ENCODE measurements around the gene ANTKMT. TPM values are rescaled to one million over a fixed set of nuclear protein-coding genes. Genes with fewer than 3 reads are reported as not detected.

ANTKMT gene
- total RNA-seq, 2 experiments from 2014 or later = 12.3 to 14.2 TPM

DNA sequence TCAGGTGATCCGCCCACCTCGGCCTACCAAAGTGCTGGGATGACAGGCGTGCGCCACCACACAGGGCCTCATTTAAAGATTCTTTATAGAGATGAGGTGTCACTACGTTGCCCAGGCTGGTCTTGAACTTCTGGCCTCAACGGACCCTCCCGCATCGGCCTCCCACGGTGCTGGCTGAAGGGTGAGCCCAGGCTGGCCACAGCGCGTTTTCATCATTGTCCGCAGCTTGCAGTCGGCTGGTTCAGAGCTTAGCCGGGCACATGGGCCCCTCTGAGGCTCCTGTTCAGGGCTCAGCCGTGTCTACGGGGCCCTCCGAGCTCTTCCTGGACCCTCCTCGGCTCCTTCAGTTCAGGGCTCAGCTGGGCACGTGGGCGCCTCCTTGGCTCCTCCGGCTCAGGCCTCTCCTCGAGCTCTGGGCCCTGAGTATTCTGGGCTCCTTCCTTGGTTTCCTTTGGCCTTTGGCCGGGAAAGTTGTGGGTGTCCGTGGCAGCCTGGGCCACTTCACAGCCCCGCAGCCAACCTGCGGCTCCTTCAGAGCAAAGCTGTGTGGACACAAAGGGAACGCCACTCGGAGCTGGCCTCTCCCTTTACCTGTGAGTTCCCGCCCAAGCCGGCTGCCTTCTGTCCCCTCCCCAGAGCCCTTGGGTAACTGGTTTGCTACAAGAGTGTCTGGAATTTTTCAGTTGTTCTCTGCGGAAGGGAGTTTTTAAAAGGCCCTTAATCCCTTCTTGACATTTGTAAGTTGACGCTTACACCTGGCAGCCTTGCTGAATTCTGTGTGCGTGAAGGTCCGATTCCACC is 38.4 kb downstream of the ANTKMT start:
- no peak for ATAC-seq
- CTCF ChIA-PET = no interaction called here
- DNase-seq = no peak
- Mint-ChIP-seq H3K4me1 (ENCODE audit: low read depth) (peaks cover 7% of the 10 kb centered on the region), H3K9me3 (ENCODE audit: insufficient read depth) (no peaks in the 10 kb centered on the region), H3K36me3 (ENCODE audit: low read depth) (no peaks in the 10 kb centered on the region), H3K27me3 (ENCODE audit: low read depth) (peaks cover 4% of the 10 kb centered on the region), H3K27ac (no peak overlapping the region), H3K4me3 (no peak overlapping the region)
- POLR2A ChIA-PET = no interaction called here

DNA sequence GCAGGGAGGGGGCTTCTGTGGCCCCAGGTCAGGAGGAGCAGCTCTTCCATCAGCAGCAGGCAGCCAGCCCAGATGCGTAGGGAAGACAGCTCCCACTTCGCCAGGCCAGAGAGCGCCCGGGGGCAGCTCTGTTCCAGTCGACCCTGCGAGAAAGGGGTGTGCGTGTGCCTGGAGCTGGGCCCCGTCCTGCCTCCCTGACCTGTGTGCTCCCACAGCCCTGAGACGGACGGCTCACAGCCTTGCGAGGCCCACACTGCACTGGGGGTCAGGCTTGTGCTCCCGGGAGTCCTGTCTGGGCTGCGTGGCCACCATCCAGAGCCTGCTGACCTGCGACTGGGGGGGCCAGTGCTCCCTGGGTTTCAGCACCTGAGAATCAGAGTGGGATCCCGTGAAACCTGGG is 39.1 kb downstream of the ANTKMT start:
- H3K9me3 Mint-ChIP-seq (ENCODE audit: insufficient read depth) = no peaks in the 10 kb centered on the region
- peaks cover 4% of the 10 kb centered on the region for H3K27me3 Mint-ChIP-seq (ENCODE audit: low read depth)
- no peak overlapping the region for H3K4me3 Mint-ChIP-seq
- H3K4me1 Mint-ChIP-seq (ENCODE audit: low read depth) = peaks cover 5% of the 10 kb centered on the region
- ChIA-PET POLR2A (no interaction called here), CTCF (no interaction called here)
- H3K27ac Mint-ChIP-seq = no peak overlapping the region
- DNase-seq (no peak), ATAC-seq (no peak)
- H3K36me3 Mint-ChIP-seq (ENCODE audit: low read depth) = no peaks in the 10 kb centered on the region

DNA sequence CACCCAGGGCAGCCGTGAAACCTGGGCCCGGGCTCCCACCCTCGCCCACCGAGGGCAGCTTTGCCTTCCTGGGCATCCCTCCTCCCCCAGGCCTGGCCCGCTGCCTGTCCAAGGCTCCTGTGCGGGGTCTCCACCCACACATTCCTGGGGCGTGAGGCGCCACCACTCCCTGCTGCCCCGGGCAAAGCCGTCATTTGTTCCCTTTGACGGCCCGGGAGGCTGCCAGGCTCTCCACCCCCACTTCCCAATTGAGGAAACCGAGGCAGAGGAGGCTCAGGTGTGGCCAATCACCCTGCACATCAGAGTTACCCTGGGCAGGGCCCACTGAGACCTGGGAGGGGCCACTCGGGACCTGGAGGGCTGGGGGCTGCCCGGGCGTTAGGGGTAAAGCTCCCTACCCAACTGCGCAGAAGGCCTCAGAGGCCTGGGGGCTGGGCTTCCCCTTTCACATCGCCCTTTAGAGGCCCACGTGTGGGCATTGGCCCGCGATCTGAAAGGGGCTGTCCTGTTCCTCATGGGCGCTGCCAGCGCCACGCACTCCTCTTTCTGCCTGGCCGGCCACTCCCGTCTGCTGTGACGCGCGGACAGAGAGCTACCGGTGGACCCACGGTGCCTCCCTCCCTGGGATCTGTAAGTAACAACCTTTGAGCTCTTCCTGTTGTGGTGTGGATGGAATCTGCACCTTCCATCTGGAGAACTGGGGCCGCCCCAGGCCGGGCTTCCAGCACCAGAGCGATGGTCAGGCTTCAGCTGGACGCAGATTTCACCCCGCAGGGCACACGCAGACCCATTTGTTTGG is 39.8 kb downstream of the ANTKMT start, which contains the start of gene MSLN:
MSLN (plus strand) TSS at position 190 of the 799 bp plus-strand sequence. CDS start 1,947 bp downstream, outside the sequence.
- Mint-ChIP-seq H3K27me3 (ENCODE audit: low read depth) (peaks cover 4% of the 10 kb centered on the region), H3K4me3 (no peak within 1 kb of the TSS), H3K4me1 (ENCODE audit: low read depth) (peaks cover 5% of the 10 kb centered on the region), H3K9me3 (ENCODE audit: insufficient read depth) (no peaks in the 10 kb centered on the region), H3K36me3 (ENCODE audit: low read depth) (no peaks in the 10 kb centered on the region), H3K27ac (no peak within 1 kb of the TSS)
- POLR2A ChIA-PET = no interaction called here
- DNase-seq (no peak), ATAC-seq (no peak)
- CTCF ChIA-PET = no interaction called here

DNA sequence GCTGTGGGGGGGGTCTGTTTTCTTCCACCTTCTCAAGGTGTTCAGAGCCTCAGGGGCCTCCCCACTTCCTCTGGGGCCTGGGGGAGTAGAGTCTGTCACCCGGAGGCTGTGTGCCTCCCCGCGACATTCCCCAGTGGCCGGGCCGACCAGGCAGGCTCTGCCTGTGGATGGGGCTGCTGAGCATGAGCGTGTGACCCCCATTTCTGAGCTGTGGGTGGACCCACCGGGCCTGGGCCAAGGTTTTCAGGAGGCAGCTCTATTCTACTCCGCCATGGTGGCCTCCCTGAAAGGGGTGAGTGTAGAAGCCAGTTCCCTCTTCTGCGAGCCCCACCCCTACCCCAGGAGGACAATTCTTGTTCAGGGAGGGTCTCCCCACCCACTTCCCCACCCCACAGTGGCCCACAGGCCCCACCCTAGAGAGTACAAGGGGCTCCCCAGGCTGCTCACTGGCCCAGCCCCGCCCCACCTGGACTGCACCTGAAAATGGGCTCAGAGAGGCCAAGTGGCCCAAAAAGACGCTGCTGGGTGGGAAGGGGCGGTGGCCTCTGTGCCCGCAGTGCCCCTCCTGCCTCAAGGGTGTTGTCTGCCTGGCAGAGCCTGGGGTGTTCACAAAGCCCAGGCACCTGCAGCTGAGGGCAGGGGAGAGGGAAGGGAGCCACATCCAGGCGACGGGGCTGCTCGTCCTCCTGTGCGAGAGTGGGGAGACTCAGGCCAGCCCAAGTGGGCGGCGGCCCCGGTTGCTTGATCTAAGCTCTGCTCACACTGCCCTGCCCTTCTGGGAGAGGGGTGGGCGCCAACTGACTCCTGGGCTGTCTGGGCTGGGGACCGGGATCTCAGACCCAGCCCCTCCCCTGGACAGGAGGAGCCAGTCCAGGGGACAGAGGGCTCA is 40.9 kb downstream of the ANTKMT start:
- Mint-ChIP-seq H3K4me3 (no peak overlapping the region), H3K27ac (no peak overlapping the region), H3K36me3 (ENCODE audit: low read depth) (no peaks in the 10 kb centered on the region), H3K27me3 (ENCODE audit: low read depth) (peaks cover 4% of the 10 kb centered on the region), H3K4me1 (ENCODE audit: low read depth) (peaks cover 5% of the 10 kb centered on the region), H3K9me3 (ENCODE audit: insufficient read depth) (no peaks in the 10 kb centered on the region)
- no peak for ATAC-seq
- no peak for DNase-seq
- ChIA-PET CTCF (no interaction called here), POLR2A (no interaction called here)

DNA sequence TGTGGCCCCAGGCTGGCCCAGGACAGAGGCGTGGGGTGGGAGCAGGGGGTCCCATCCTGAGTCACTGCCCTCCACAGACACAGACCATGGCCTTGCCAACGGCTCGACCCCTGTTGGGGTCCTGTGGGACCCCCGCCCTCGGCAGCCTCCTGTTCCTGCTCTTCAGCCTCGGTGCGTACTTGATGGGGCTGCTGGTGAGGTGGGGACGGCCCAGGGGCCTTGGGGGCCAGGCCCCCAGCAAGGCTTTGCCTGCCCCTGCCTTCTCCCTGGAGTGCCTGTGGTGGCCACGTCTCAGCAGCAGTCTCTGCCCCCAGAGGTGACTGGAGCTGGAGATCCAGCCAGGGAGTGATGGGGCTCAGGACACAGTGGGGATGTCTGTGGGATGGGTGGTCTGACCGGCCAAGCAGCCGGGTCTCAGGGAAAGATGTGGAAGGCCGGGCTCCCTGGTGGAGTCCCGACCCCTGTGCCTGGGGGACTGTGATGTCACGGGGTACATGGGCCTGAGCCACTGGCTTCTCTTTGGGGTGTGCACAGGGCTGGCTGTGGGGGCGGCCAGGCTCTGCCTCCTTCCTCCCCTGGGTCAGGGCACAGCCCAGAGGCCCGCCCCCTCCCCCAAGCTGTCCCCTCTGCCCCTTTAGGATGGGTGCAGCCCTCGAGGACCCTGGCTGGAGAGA is 41.8 kb downstream of the ANTKMT start:
- Mint-ChIP-seq H3K27ac (no peak overlapping the region), H3K4me1 (ENCODE audit: low read depth) (peaks cover 2% of the 10 kb centered on the region), H3K36me3 (ENCODE audit: low read depth) (no peaks in the 10 kb centered on the region), H3K27me3 (ENCODE audit: low read depth) (peaks cover 1% of the 10 kb centered on the region), H3K9me3 (ENCODE audit: insufficient read depth) (no peaks in the 10 kb centered on the region), H3K4me3 (no peak overlapping the region)
- DNase-seq (no peak), ATAC-seq (no peak)
- ChIA-PET CTCF (no interaction called here), POLR2A (no interaction called here)

DNA sequence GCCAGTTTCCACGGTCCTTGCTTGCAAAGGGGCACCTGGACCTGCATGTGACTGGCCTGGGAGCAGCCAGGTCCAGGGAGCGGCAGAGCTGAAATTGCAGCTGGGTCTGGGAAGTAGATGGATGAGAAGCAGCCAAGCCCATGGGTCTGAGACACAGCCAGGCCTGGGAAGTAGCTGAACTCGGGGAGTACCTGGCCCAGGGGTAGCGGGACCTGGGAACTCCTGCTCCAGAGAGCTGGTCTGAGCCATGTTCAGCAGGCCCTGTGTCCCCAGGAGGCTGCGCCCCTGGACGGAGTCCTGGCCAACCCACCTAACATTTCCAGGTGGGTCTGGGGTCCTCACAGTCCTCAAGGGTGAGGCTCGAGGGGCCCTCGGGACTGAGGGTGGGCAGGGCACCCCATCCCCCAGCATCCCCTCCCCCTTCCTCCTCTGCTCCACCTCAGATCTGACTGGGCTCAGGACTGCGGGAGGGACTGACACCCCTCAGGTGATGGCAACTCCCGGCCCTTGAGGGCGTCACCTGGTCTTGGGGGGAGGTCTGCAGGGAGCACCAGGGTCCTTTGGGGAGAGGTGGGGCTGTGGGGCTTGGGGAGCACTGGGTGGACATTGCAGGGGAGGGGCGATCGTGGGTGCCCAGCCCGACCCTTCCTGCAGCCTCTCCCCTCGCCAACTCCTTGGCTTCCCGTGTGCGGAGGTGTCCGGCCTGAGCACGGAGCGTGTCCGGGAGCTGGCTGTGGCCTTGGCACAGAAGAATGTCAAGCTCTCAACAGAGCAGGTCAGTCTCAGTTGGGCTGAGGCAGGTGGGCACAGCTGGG is 42.6 kb downstream of the ANTKMT start:
- ATAC-seq (peak; percentile 17), DNase-seq (no peak)
- H3K4me1 Mint-ChIP-seq (ENCODE audit: low read depth) = no peaks in the 10 kb centered on the region
- ChIA-PET POLR2A (no interaction called here), CTCF (no interaction called here)
- no peaks in the 10 kb centered on the region for H3K9me3 Mint-ChIP-seq (ENCODE audit: insufficient read depth)
- no peaks in the 10 kb centered on the region for H3K27me3 Mint-ChIP-seq (ENCODE audit: low read depth)
- no peak overlapping the region for H3K4me3 Mint-ChIP-seq
- no peak overlapping the region for H3K27ac Mint-ChIP-seq
- H3K36me3 Mint-ChIP-seq (ENCODE audit: low read depth) = no peaks in the 10 kb centered on the region

DNA sequence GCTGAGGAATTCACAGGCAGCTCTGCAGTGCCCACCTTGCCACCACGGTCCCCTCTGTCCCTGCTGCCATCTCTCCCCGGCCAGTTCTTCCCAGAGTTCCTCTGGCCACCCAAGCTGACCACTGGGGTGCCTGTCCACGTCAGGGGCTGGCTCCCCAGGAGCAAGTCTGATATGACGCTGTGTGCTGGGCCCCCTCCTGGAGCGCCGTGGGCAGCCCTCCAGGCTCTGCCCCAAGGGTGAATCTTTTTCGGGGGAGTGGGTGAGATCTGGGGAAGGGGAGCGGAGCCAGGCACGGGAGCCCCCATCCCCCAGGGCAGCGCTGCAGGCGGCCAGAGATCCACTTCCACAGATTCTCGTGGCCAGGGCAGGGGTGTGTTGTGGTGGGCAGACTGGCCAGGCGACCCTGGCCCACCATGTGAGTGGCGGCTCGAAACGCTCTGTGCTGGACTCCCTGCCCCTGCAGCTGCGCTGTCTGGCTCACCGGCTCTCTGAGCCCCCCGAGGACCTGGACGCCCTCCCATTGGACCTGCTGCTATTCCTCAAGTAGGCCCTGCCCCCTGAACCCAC is 43.3 kb downstream of the ANTKMT start:
- Mint-ChIP-seq H3K4me1 (ENCODE audit: low read depth) (no peaks in the 10 kb centered on the region), H3K4me3 (no peak overlapping the region), H3K27ac (no peak overlapping the region), H3K36me3 (ENCODE audit: low read depth) (no peaks in the 10 kb centered on the region), H3K27me3 (ENCODE audit: low read depth) (no peaks in the 10 kb centered on the region), H3K9me3 (ENCODE audit: insufficient read depth) (no peaks in the 10 kb centered on the region)
- ChIA-PET CTCF (no interaction called here), POLR2A (no interaction called here)
- DNase-seq (no peak), ATAC-seq (no peak)

DNA sequence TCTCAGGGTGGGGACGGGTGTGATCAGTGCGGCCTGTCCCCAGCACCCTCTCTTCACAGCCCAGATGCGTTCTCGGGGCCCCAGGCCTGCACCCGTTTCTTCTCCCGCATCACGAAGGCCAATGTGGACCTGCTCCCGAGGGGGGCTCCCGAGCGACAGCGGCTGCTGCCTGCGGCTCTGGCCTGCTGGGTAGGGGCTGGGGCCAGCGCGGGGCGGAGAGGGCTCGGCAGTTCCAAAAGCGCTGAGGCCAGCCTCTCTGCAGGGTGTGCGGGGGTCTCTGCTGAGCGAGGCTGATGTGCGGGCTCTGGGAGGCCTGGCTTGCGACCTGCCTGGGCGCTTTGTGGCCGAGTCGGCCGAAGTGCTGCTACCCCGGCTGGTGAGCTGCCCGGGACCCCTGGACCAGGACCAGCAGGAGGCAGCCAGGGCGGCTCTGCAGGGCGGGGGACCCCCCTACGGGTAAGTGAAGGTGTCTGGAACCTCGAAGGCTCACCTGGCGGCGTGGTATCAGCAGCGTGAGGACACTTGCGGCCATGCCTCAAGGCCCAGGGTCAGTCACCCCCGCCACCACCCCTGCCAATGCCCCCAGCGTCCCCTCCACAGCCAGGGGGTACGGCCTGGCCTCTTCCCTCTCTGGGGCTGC is 44.0 kb downstream of the ANTKMT start:
- Mint-ChIP-seq H3K27ac (no peak overlapping the region), H3K9me3 (ENCODE audit: insufficient read depth) (no peaks in the 10 kb centered on the region), H3K4me3 (no peak overlapping the region), H3K4me1 (ENCODE audit: low read depth) (no peaks in the 10 kb centered on the region), H3K36me3 (ENCODE audit: low read depth) (no peaks in the 10 kb centered on the region), H3K27me3 (ENCODE audit: low read depth) (no peaks in the 10 kb centered on the region)
- ChIA-PET CTCF (no interaction called here), POLR2A (no interaction called here)
- ATAC-seq (no peak), DNase-seq (no peak)

DNA sequence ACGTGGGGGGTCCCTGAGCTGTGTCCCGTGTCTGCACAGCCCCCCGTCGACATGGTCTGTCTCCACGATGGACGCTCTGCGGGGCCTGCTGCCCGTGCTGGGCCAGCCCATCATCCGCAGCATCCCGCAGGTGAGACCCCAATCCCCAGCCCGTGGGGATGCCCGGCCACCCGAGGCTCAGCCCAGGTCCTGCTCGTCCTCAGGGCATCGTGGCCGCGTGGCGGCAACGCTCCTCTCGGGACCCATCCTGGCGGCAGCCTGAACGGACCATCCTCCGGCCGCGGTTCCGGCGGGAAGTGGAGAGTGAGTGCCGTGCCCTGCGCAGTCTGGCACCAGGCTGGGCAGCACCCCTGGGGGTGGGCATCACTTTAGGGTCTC is 44.5 kb downstream of the ANTKMT start:
- ChIA-PET POLR2A (no interaction called here), CTCF (no interaction called here)
- no peak for ATAC-seq
- no peaks in the 10 kb centered on the region for H3K36me3 Mint-ChIP-seq (ENCODE audit: low read depth)
- no peak overlapping the region for H3K27ac Mint-ChIP-seq
- H3K9me3 Mint-ChIP-seq (ENCODE audit: insufficient read depth) = no peaks in the 10 kb centered on the region
- DNase-seq = no peak
- no peak overlapping the region for H3K4me3 Mint-ChIP-seq
- no peaks in the 10 kb centered on the region for H3K4me1 Mint-ChIP-seq (ENCODE audit: low read depth)
- no peaks in the 10 kb centered on the region for H3K27me3 Mint-ChIP-seq (ENCODE audit: low read depth)

DNA sequence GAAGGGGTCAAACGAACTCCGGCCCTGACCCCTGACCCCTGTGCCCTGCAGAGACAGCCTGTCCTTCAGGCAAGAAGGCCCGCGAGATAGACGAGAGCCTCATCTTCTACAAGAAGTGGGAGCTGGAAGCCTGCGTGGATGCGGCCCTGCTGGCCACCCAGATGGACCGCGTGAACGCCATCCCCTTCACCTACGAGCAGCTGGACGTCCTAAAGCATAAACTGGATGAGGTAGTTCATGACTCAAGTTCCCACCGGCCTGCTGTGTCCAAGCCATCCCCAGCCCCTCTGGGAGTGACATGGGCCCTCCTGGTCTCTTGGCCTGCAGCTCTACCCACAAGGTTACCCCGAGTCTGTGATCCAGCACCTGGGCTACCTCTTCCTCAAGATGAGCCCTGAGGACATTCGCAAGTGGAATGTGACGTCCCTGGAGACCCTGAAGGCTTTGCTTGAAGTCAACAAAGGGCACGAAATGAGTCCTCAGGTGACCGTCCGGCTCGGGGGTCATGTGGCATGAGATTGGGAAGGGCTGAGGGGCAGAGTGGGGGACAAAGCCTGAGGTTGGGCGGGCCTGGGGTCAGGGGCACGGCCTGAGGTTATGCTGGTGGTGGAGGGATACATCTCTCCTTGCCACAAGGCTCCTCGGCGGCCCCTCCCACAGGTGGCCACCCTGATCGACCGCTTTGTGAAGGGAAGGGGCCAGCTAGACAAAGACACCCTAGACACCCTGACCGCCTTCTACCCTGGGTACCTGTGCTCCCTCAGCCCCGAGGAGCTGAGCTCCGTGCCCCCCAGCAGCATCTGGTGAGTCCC is 45.3 kb downstream of the ANTKMT start:
- Mint-ChIP-seq H3K36me3 (ENCODE audit: low read depth) (no peaks in the 10 kb centered on the region), H3K27ac (no peak overlapping the region), H3K9me3 (ENCODE audit: insufficient read depth) (no peaks in the 10 kb centered on the region), H3K4me3 (no peak overlapping the region), H3K27me3 (ENCODE audit: low read depth) (no peaks in the 10 kb centered on the region), H3K4me1 (ENCODE audit: low read depth) (no peaks in the 10 kb centered on the region)
- DNase-seq = no peak
- ATAC-seq = no peak
- ChIA-PET POLR2A (interaction anchor here (0.7 kb wide), 2 partner anchors 204 to 836 kb away, joined by 3 read pairs; no protein-coding TSS in a partner anchor), CTCF (no interaction called here)

All from activated CD8-positive, alpha-beta T cell treated with anti-CD3 and anti-CD28 coated beads, Interleukin-2, amount 10 ng/mL, durations not matched to agents 7 days and 5 days (primary cell).